ENCODE data around the gene PIK3AP1. TPM values are rescaled to one million over a fixed set of nuclear protein-coding genes. Genes with fewer than 3 reads are reported as not detected.
"Not testable (repeated sequence)": the region's sequence is repeated elsewhere in the genome, so short reads cannot be mapped to it uniquely, and the experiment has no call there.

The PIK3AP1 gene
- total and polyA plus RNA-seq, 7 experiments from 2014 or later, result 0.46 to 68.1 (median 2.9) TPM

DNA sequence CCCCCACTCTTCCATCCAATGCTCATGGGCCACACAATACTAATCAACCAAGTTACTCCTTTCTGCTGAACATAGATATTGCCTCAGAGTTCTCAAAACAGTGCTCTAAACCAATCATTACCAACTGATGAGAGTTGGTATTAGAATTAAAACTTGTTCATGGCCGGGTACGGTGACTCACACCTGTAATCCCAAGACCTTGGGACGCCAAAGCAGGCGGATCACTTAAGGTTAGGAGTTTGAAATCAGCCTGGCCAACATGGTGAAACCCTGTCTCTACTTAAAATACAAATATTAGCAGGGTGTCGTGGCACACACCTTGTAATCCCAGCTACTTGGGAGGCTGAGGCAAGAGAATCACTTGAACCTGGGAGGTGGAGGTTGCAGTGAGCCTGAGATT, 141.7 kb downstream of the PIK3AP1 start:
- POLR2A ChIA-PET, result no interaction called here

DNA sequence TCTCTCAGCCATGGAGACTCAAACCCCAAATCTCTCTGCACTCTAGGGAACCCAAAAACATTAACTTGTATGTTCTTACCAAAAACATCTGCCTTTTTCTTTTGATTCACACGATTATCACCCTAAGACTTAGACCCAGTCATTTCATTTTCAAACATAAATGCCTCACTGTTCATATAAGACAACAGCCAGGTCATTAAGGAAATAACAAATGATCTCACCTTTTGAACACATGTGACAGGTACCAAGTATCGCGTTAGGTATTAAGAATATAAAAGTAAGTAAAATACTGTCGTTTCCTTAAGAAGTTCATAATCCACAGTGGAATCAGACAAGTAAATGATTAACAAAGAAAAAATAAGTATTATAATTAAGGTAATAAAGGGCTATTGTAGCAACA, 142.3 kb downstream of the PIK3AP1 start:
- intact Hi-C loops (cut with micrococcal nuclease), result no loop called here
- Histone ChIP-seq H3K27me3 (ENCODE audit: control insufficient read depth in 2 of 2, insufficient read depth in 2 of 2, low read length in 2 of 2) (no peaks in the 10 kb centered on the region), H3K4me3 (ENCODE audit: low read length) (no peak overlapping the region), H3K9me3 (ENCODE audit: control insufficient read depth in 2 of 3, low read length in 3 of 3) (no peaks in the 10 kb centered on the region), H3K36me3 (ENCODE audit: control insufficient read depth in 2 of 3, insufficient read depth in 3 of 3, low read length in 3 of 3) (peaks cover 0 to 20% (median 0%) of the 10 kb centered on the region in 3 experiments), H3K27ac (ENCODE audit: low read depth, low read length) (no peak overlapping the region), H3K4me1 (ENCODE audit: control insufficient read depth in 2 of 2, insufficient read depth in 2 of 2, low read length in 2 of 2) (peaks cover 15 to 20% of the 10 kb centered on the region in 2 donors)
- peaks cover 30 to 95% (median 83%) of the 10 kb centered on the region in 7 donors for H3K4me1 Mint-ChIP-seq
- ChIA-PET CTCF (no interaction called here), POLR2A (no interaction called here)
- ATAC-seq, result no peak
- H3K4me3 Mint-ChIP-seq, result peak overlapping the region in 4 of 10 donors; percentile 41 to 56 (median 48)
- no peaks in the 10 kb centered on the region for H3K27me3 Mint-ChIP-seq
- peaks cover 0 to 5% (median 0%) of the 10 kb centered on the region in 11 donors for H3K9me3 Mint-ChIP-seq
- peak overlapping the region in 3 of 9 donors; percentile 5 to 33 (median 17) for H3K27ac Mint-ChIP-seq
- no peak for DNase-seq
- peaks cover 7 to 48% (median 23%) of the 10 kb centered on the region in 5 donors for H3K36me3 Mint-ChIP-seq

More for the DNA sequence above, 141.7 kb downstream of the PIK3AP1 start:
- H3K9me3 ChIP-seq (ENCODE audit: control insufficient read depth in 2 of 3, low read length in 3 of 3), result no peaks in the 10 kb centered on the region
- Mint-ChIP-seq H3K9me3 (peaks cover 0 to 5% (median 0%) of the 10 kb centered on the region in 11 donors), H3K4me1 (peaks cover 36 to 95% (median 83%) of the 10 kb centered on the region in 7 donors), H3K36me3 (peaks cover 7 to 41% (median 17%) of the 10 kb centered on the region in 5 donors), H3K27me3 (no peaks in the 10 kb centered on the region), H3K27ac (peak overlapping the region in 1 of 9 donors; percentile 18), H3K4me3 (peak overlapping the region in 4 of 10 donors; percentile 39 to 49 (median 48))
- CTCF ChIA-PET, result no interaction called here
- peaks cover 18 to 24% of the 10 kb centered on the region in 2 donors for H3K4me1 ChIP-seq (ENCODE audit: control insufficient read depth in 2 of 2, insufficient read depth in 2 of 2, low read length in 2 of 2)
- no peaks in the 10 kb centered on the region for H3K27me3 ChIP-seq (ENCODE audit: control insufficient read depth in 2 of 2, insufficient read depth in 2 of 2, low read length in 2 of 2)
- H3K4me3 ChIP-seq (ENCODE audit: low read length), result no peak overlapping the region
- peaks cover 0 to 16% (median 0%) of the 10 kb centered on the region in 3 experiments for H3K36me3 ChIP-seq (ENCODE audit: control insufficient read depth in 2 of 3, insufficient read depth in 3 of 3, low read length in 3 of 3)
- DNase-seq (no peak), ATAC-seq (no peak)
- H3K27ac ChIP-seq (ENCODE audit: low read depth, low read length), result no peak overlapping the region
- intact Hi-C loops (cut with micrococcal nuclease), result no loop called here

DNA sequence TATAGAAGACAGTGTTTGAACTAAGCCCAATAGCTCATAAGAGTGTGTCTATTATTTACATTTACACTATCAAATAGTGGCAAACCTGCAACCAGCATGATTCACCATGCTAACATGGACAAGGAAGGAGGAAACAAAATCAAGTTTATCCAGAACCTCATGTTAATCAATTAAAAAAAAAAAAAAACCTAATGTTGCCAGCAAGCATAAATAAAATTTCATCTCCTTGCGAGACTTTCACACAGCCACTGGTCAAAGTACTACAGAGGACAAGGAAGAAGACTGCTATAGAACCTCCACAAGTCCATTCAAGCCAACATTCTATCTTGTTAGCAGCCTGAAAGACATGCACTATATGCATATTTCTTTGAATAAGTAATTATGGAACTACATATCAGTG, 143.2 kb downstream of the PIK3AP1 start:
- H3K36me3 Mint-ChIP-seq, result peaks cover 7 to 52% (median 27%) of the 10 kb centered on the region in 5 donors
- POLR2A ChIA-PET, result no interaction called here

DNA sequence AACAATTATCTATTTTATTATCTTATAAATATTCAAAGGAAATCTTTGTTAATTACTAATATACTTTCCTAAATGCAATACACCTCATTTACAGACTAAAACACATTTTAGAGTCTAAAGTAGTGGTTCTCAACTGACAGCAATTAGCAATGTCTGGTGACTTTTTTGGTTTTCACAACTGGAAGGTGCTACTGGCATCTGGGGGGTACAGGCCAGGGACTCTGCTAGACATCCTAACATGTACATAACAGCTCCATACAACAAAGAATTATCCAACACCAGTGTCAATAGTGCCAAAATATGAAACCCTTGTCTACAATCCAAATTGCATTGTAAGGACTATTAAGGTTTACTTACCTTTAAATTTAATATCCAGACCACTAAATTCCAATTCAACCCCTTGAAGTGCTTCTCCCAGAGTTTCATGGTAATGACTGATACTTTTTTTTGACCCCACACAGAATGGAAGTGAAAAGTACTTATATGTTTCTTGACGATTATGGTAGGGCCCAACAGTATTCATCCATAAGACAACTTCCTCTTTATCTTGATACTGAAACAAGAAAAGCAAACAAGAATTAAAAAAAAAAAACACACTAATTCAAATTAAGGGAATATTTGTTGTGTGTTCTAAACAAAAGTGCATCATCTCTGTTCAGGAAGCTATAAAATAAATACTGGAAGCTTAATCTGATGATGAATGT, 143.9 kb downstream of the PIK3AP1 start:
- Mint-ChIP-seq H3K27ac (no peak overlapping the region), H3K4me3 (peak overlapping the region in 3 of 10 donors; percentile 30 to 49 (median 42)), H3K4me1 (peaks cover 27 to 93% (median 80%) of the 10 kb centered on the region in 7 donors), H3K27me3 (no peaks in the 10 kb centered on the region), H3K36me3 (peaks cover 7 to 59% (median 31%) of the 10 kb centered on the region in 5 donors), H3K9me3 (peaks cover 0 to 5% (median 0%) of the 10 kb centered on the region in 11 donors)
- H3K4me1 ChIP-seq (ENCODE audit: control insufficient read depth in 2 of 2, insufficient read depth in 2 of 2, low read length in 2 of 2), result peaks cover 0 to 9% of the 10 kb centered on the region in 2 donors
- H3K9me3 ChIP-seq (ENCODE audit: control insufficient read depth in 2 of 3, low read length in 3 of 3), result no peaks in the 10 kb centered on the region
- ChIA-PET CTCF (no interaction called here), POLR2A (interaction anchor here (1.0 kb wide), 1 partner anchor 11 kb away, joined by 3 read pairs; no protein-coding TSS in a partner anchor)
- ATAC-seq (no peak), DNase-seq (no peak)
- intact Hi-C loops (cut with micrococcal nuclease), result no loop called here
- no peaks in the 10 kb centered on the region for H3K27me3 ChIP-seq (ENCODE audit: control insufficient read depth in 2 of 2, insufficient read depth in 2 of 2, low read length in 2 of 2)
- H3K27ac ChIP-seq (ENCODE audit: low read depth, low read length), result no peak overlapping the region
- no peak overlapping the region for H3K4me3 ChIP-seq (ENCODE audit: low read length)
- H3K36me3 ChIP-seq (ENCODE audit: control insufficient read depth in 2 of 3, insufficient read depth in 3 of 3, low read length in 3 of 3), result peaks cover 0 to 20% (median 0%) of the 10 kb centered on the region in 3 experiments

More for the DNA sequence above, 143.2 kb downstream of the PIK3AP1 start:
- Histone ChIP-seq H3K27ac (ENCODE audit: low read depth, low read length) (no peak overlapping the region), H3K36me3 (ENCODE audit: control insufficient read depth in 2 of 3, insufficient read depth in 3 of 3, low read length in 3 of 3) (peaks cover 0 to 20% (median 0%) of the 10 kb centered on the region in 3 experiments), H3K4me3 (ENCODE audit: low read length) (no peak overlapping the region), H3K27me3 (ENCODE audit: control insufficient read depth in 2 of 2, insufficient read depth in 2 of 2, low read length in 2 of 2) (no peaks in the 10 kb centered on the region), H3K9me3 (ENCODE audit: control insufficient read depth in 2 of 3, low read length in 3 of 3) (no peaks in the 10 kb centered on the region), H3K4me1 (ENCODE audit: control insufficient read depth in 2 of 2, insufficient read depth in 2 of 2, low read length in 2 of 2) (peaks cover 5 to 15% of the 10 kb centered on the region in 2 donors)
- Mint-ChIP-seq H3K27ac (no peak overlapping the region), H3K4me1 (peaks cover 29 to 93% (median 80%) of the 10 kb centered on the region in 7 donors), H3K4me3 (peak overlapping the region in 2 of 10 donors; percentile 42 to 49), H3K9me3 (peaks cover 0 to 5% (median 0%) of the 10 kb centered on the region in 11 donors), H3K27me3 (no peaks in the 10 kb centered on the region)
- ATAC-seq, result no peak
- CTCF ChIA-PET, result no interaction called here
- no peak for DNase-seq
- intact Hi-C loops (cut with micrococcal nuclease), result loop anchor here in 1 of 2 donors (1.0 kb wide), 1 partner anchor 8 kb away; no protein-coding TSS in a partner anchor

DNA sequence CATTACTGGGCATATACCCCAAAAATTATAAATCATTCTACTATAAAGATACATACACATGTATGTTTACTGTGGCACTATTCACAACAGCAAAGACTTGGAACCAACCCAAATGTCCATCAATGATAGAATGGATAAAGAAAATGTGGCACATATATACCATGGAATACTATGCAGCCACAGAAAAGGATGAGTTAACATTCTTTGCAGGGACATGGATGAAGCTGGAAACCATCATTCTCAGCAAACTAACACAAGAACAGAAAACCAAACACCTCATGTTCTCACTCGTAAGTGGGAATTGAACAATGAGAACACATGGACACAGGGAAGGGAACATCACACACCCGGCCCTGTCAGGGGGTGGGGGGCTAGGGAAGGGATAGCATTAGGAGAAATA, 145.8 kb downstream of the PIK3AP1 start:
- CTCF ChIA-PET; POLR2A ChIA-PET; H3K9me3 Mint-ChIP-seq; H3K27me3 Mint-ChIP-seq; H3K4me3 ChIP-seq (ENCODE audit: low read length); H3K4me1 ChIP-seq (ENCODE audit: control insufficient read depth in 2 of 2, insufficient read depth in 2 of 2, low read length in 2 of 2); H3K27me3 ChIP-seq (ENCODE audit: control insufficient read depth in 2 of 2, insufficient read depth in 2 of 2, low read length in 2 of 2); H3K9me3 ChIP-seq (ENCODE audit: control insufficient read depth in 2 of 3, low read length in 3 of 3); H3K27ac Mint-ChIP-seq; H3K27ac ChIP-seq (ENCODE audit: low read depth, low read length); ATAC-seq; DNase-seq; intact Hi-C loops (cut with micrococcal nuclease): not testable (repeated sequence)
- H3K36me3 ChIP-seq (ENCODE audit: control insufficient read depth in 2 of 3, insufficient read depth in 3 of 3, low read length in 3 of 3), result peaks cover 0 to 20% (median 0%) of the 10 kb centered on the region in 3 experiments
- Mint-ChIP-seq H3K36me3 (peaks cover 3 to 62% (median 23%) of the 10 kb centered on the region in 5 donors), H3K4me3 (peak overlapping the region in 1 of 10 donors; percentile 62), H3K4me1 (peaks cover 20 to 91% (median 80%) of the 10 kb centered on the region in 7 donors)

DNA sequence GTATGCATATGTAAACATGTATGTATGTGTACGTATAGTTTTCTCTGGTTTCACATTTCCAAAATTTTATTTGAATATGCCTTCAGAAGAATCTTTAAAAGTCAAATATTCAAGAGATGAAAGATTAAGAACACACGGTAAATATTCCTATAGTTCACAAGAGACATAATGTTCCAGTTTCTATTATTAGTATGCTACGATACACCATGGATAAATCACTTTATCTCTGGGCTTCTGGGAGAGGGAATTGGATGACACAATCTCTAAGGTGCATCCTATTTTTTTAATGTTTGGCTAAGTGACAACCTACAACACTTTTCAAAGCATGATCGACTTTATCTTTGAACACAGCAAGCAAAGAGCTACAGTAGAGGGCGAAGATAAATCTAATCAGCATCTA, 147.3 kb downstream of the PIK3AP1 start:
- ChIA-PET POLR2A (no interaction called here), CTCF (interaction anchor here (0.6 kb wide), 2 partner anchors 8 to 73 kb away, joined by 3 read pairs; no protein-coding TSS in a partner anchor)
- ATAC-seq, result no peak
- intact Hi-C loops (cut with micrococcal nuclease), result no loop called here
- Histone ChIP-seq H3K27ac (ENCODE audit: low read depth, low read length) (no peak overlapping the region), H3K9me3 (ENCODE audit: control insufficient read depth in 2 of 3, low read length in 3 of 3) (no peaks in the 10 kb centered on the region), H3K27me3 (ENCODE audit: control insufficient read depth in 2 of 2, insufficient read depth in 2 of 2, low read length in 2 of 2) (no peaks in the 10 kb centered on the region), H3K4me1 (ENCODE audit: control insufficient read depth in 2 of 2, insufficient read depth in 2 of 2, low read length in 2 of 2) (peaks cover 0 to 9% of the 10 kb centered on the region in 2 donors), H3K4me3 (ENCODE audit: low read length) (no peak overlapping the region), H3K36me3 (ENCODE audit: control insufficient read depth in 2 of 3, insufficient read depth in 3 of 3, low read length in 3 of 3) (peaks cover 0 to 20% (median 0%) of the 10 kb centered on the region in 3 experiments)
- Mint-ChIP-seq H3K4me3 (peak overlapping the region in 1 of 10 donors; percentile 26), H3K4me1 (peaks cover 30 to 91% (median 80%) of the 10 kb centered on the region in 7 donors), H3K9me3 (no peaks in the 10 kb centered on the region), H3K27ac (no peak overlapping the region), H3K27me3 (no peaks in the 10 kb centered on the region), H3K36me3 (peaks cover 3 to 68% (median 25%) of the 10 kb centered on the region in 5 donors)
- no peak for DNase-seq
